ENCODE data around the gene MPIG6B.

MPIG6B gene

GRCh38 chr6:31740397-31741223 lies 17.4 kb downstream of the MPIG6B start:
- H3K36me3 ChIP-seq (ENCODE audit: control insufficient read depth in 2 of 2, insufficient read depth in 1 of 2, low read length in 2 of 2): peaks cover 11 to 42% of the 10 kb centered on the region in 2 experiments; a peak in 2 of 3 replicates
- POLR2A ChIA-PET: interaction anchor here (0.6 to 6.8 kb wide), 16 partner anchors 12 to 205 kb away, joined by 3 to 102 read pairs (median 8); partner anchors contain the start of genes ABHD16A, BAG6, C6orf47 and CSNK2B
- CTCF ChIA-PET: interaction anchor here (0.6 to 4.7 kb wide), 11 partner anchors 10 to 707 kb away, joined by 3 to 39 read pairs (median 3); partner anchors contain the start of gene LY6G5C
- TF ChIP-seq ZNF610 (tag by site-specific recombination; IDR thresholded peaks at IDR 0.05; ENCODE audit: borderline replicate concordance) (no peak), ZSCAN4 (tag by site-specific recombination; IDR thresholded peaks at IDR 0.05) (0 out of 2 replicates have a peak, but pooled peaks have one; percentile 4), ZBTB21 (tag by site-specific recombination; IDR thresholded peaks at IDR 0.05) (no peak), ZNF513 (tag by site-specific recombination; IDR thresholded peaks at IDR 0.05) (peak; percentile 24; the same call in 1 of the 2 replicates), PRDM10 (tag by site-specific recombination; IDR thresholded peaks at IDR 0.05) (peak; percentile 10; the same call in 1 of the 2 replicates), KLF7 (tag by site-specific recombination; IDR thresholded peaks at IDR 0.05; ENCODE audit: borderline replicate concordance) (no peak), ZNF660 (tag by site-specific recombination; IDR thresholded peaks at IDR 0.05) (0 out of 2 replicates have a peak, but pooled peaks have one; percentile 5), ZBTB8A (tag by site-specific recombination; IDR thresholded peaks at IDR 0.05) (no peak), ZNF501 (tag by site-specific recombination; IDR thresholded peaks at IDR 0.05) (0 out of 2 replicates have a peak, but pooled peaks have one; percentile 3), REST (tag by site-specific recombination; IDR thresholded peaks at IDR 0.05) (peak; percentile 45; the same call in 1 of the 2 replicates)
- H3K4me1 ChIP-seq (ENCODE audit: control insufficient read depth, insufficient read depth, low read length): peaks cover 28% of the 10 kb centered on the region
- H3K9me3 ChIP-seq (ENCODE audit: control insufficient read depth, insufficient read depth, low read depth, low read length): no peaks in the 10 kb centered on the region
- peak overlapping the region; percentile 87 for H3K27ac ChIP-seq (ENCODE audit: extremely low read depth, low read depth, low read length)
- H3K4me3 ChIP-seq (ENCODE audit: low read depth, low read length): peak overlapping the region; percentile 61

- peaks cover 25% of the 10 kb centered on the region for H3K4me1 ChIP-seq (ENCODE audit: control insufficient read depth, insufficient read depth, low read length)
- H3K4me3 ChIP-seq (ENCODE audit: low read depth, low read length): no peak overlapping the region
- no peak overlapping the region for H3K27ac ChIP-seq (ENCODE audit: extremely low read depth, low read depth, low read length)
- H3K9me3 ChIP-seq (ENCODE audit: control insufficient read depth, insufficient read depth, low read depth, low read length): no peaks in the 10 kb centered on the region
- peaks cover 12 to 43% of the 10 kb centered on the region in 2 experiments; a peak in 2 of 3 replicates for H3K36me3 ChIP-seq (ENCODE audit: control insufficient read depth in 2 of 2, insufficient read depth in 1 of 2, low read length in 2 of 2)
- TF ChIP-seq MEIS1 (CRISPR knock-in tag; IDR thresholded peaks at IDR 0.05; ENCODE audit: borderline replicate concordance): no peak
- peak; percentile 76; the same call in 1 of the 2 replicates for TF ChIP-seq EGR2 (tag by site-specific recombination; IDR thresholded peaks at IDR 0.05; ENCODE audit: low read depth)
- TF ChIP-seq ZNF658 (tag by site-specific recombination; IDR thresholded peaks at IDR 0.05): no peak
- peak; percentile 84 for TF ChIP-seq ZFHX2 (tag by site-specific recombination; conservative IDR thresholded peaks at IDR 0.05)
- TF ChIP-seq ZNF843 (tag by site-specific recombination; IDR thresholded peaks at IDR 0.05): no peak
- CTCF ChIA-PET: interaction anchor here (0.6 to 4.7 kb wide), 6 partner anchors 28 to 159 kb away, joined by 3 to 39 read pairs (median 4); no protein-coding TSS in a partner anchor
- POLR2A ChIA-PET: no interaction called here
Measured at GRCh38 chr6:31741815-31742214, 18.6 kb downstream of the MPIG6B start.
